Aorta (tissue), 5 donors: ENCODE results near the gene KIF26B. TPM values are rescaled to one million over a fixed set of nuclear protein-coding genes. Genes with fewer than 3 reads are reported as not detected.
A peak's percentile ranks its signal among the peaks of the same experiment; 100 is the strongest.
"Not testable (repeated sequence)": the region's sequence is repeated elsewhere in the genome, so short reads cannot be mapped to it uniquely, and the experiment has no call there.

Experiments used
- ATAC-seq: fragments of 200-7000 bp; cut with Tn5 transposase; one replicate; pipeline ENCODE4 v1.9.1; 2022; ENCODE audit warnings: moderate library complexity; ENCODE audit not compliant: low FRiP score
- DNase-seq, 2 donors: peaks; one replicate each; pipeline ENCODE4 v3.0.0-alpha.2; 2020
- H3K27ac ChIP-seq, 2 donors: one replicate each; pipeline ENCODE4 v1.5.1; 2013; ENCODE audit warnings: low read length in 2 of 2, mild to moderate bottlenecking in 2 of 2, moderate library complexity in 2 of 2, control low read depth in 1 of 2, inconsistent platforms in 1 of 2, low read depth in 1 of 2
- H3K27me3 ChIP-seq, 2 donors: one replicate each; pipeline ENCODE4 v1.6.1; 2013; ENCODE audit warnings: control low read depth in 1 of 2, low read length in 1 of 2, mild to moderate bottlenecking in 1 of 2, moderate library complexity in 1 of 2; ENCODE audit not compliant: insufficient read depth in 2 of 2, control insufficient read depth in 1 of 2
- H3K36me3 ChIP-seq, 2 donors: one replicate each; pipeline ENCODE4 v1.6.1; 2013; ENCODE audit warnings: control low read depth in 1 of 2, low read length in 1 of 2, mild to moderate bottlenecking in 1 of 2; ENCODE audit not compliant: insufficient read depth in 2 of 2, control insufficient read depth in 1 of 2
- H3K4me1 ChIP-seq, 2 donors: one replicate each; pipeline ENCODE4 v1.6.1; 2013; ENCODE audit warnings: low read length in 2 of 2, control low read depth in 1 of 2, mild to moderate bottlenecking in 1 of 2, moderate library complexity in 1 of 2; ENCODE audit not compliant: insufficient read depth in 2 of 2, control insufficient read depth in 1 of 2
- H3K4me3 ChIP-seq, 2 donors: one replicate each; pipeline ENCODE4 v1.5.1; 2013; ENCODE audit warnings: low read length in 2 of 2, control low read depth in 1 of 2, mild to moderate bottlenecking in 1 of 2
- H3K9me3 ChIP-seq: one replicate; pipeline ENCODE4 v1.6.1; 2013; ENCODE audit warnings: mild to moderate bottlenecking, low read length; ENCODE audit not compliant: control insufficient read depth
- WGBS, 2 donors: extraction: QIAGEN DNeasy Blood & Tissue Kit; methylation state at CpG; one replicate each; pipeline ENCODE4 v1.1.7; 2013; 5-methylcytosine and 5-hydroxymethylcytosine counted together
- intact Hi-C, 2 donors: fragments of 100-400 bp; cut with DNase I; formaldehyde crosslinking; loops; one replicate each; pipeline versions ENCODE4 v1.14.2 to v1.15.0; 2022
- polyA plus RNA-seq, 2 donors: library from polyadenylated mRNA; stranded (reverse); fragments of 200-250 nt; gene quantifications; one replicate each; pipeline ENCODE4 v1.2.3, GENCODE V29; 2013
- total RNA-seq, 2 donors: library from RNA; stranded (reverse); fragmentation: NEBNext Ultra II Directional; extraction: Animal tissue kit (Norgen Biotek cat#: 25700); gene quantifications; one replicate each; pipeline ENCODE4 v1.2.1, GENCODE V29; 2021
- donor health status: healthy with polysubstance abuse.
- donor health status: Bipolar disorder and iron deficiency.
- donor health status: DM: no; HTN: no; CAD: no.
- donor health status: DM: no; HTN: no; CAD: no.
- donor health status: DM: yes; HTN: yes; CAD: no.

The KIF26B gene
- total and polyA plus RNA-seq, 4 donors: under 0.01 to 0.58 (median 0.30) TPM

DNA sequence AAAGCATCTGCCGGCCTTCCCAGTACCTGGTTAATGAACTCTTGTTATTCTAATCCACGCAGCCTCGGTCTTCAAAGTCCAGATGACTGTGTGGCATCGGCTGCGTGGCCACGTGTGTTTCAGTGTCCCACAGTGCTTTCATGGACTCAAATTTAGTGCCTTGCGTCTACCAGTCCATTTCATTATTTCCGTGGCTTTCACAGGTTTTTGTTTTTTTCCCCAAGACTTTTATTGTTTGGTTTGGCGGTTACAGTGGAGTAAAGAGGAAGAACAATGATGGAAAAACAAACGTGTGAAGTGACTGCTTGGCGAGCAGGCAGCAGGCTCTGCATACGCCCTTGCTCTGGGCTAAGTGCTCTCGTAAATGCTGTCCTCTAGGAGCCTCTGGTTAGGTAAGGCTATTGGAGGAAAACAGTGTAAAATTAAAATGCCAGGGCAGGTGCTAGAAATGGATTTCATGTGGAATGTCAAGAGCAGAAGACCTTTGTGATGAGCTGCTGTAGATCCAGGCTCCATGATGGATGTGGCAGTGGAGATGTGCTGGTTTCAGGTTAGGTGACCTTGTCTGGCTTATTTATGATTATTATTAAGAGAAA lies 536.3 kb downstream of the KIF26B start:
- no peak overlapping the region for H3K27ac ChIP-seq
- no peaks in the 10 kb centered on the region for H3K36me3 ChIP-seq
- H3K27me3 ChIP-seq: no peaks in the 10 kb centered on the region
- H3K9me3 ChIP-seq: peaks cover 2% of the 10 kb centered on the region
- no peak for ATAC-seq
- no peak for DNase-seq
- WGBS, 2 donors: 10 to 22% methylated on average over 13 of the region's 13 CpGs
- intact Hi-C loops: no loop called here
- H3K4me1 ChIP-seq: no peaks in the 10 kb centered on the region
- H3K4me3 ChIP-seq: no peak overlapping the region

- WGBS, 2 donors: 88 to 91% methylated on average over 3 of the region's 3 CpGs
- Histone ChIP-seq H3K4me3 (no peak overlapping the region), H3K9me3 (peaks cover 2% of the 10 kb centered on the region), H3K27me3 (no peaks in the 10 kb centered on the region), H3K27ac (no peak overlapping the region), H3K36me3 (no peaks in the 10 kb centered on the region), H3K4me1 (no peaks in the 10 kb centered on the region)
- ATAC-seq: no peak
- DNase-seq: no peak
- intact Hi-C loops: no loop called here
Observed at GRCh38 chr1:245691897-245692296, 537.1 kb downstream of the KIF26B start.

GRCh38 chr1:245692318-245692717 lies 537.5 kb downstream of the KIF26B start:
- Histone ChIP-seq H3K36me3 (no peaks in the 10 kb centered on the region), H3K4me3 (no peak overlapping the region), H3K27ac (no peak overlapping the region), H3K4me1 (no peaks in the 10 kb centered on the region), H3K27me3 (no peaks in the 10 kb centered on the region), H3K9me3 (peaks cover 2% of the 10 kb centered on the region)
- WGBS, 2 donors: 97% methylated on average over 12 of the region's 12 CpGs
- intact Hi-C loops: no loop called here
- ATAC-seq: no peak
- DNase-seq: peak in 1 of 2 donors; percentile 36

GRCh38 chr1:245693116-245693793 lies 538.5 kb downstream of the KIF26B start:
- no peaks in the 10 kb centered on the region for H3K27me3 ChIP-seq
- no peak overlapping the region for H3K27ac ChIP-seq
- intact Hi-C loops: no loop called here
- H3K9me3 ChIP-seq: peaks cover 2% of the 10 kb centered on the region
- H3K36me3 ChIP-seq: no peaks in the 10 kb centered on the region
- no peaks in the 10 kb centered on the region for H3K4me1 ChIP-seq
- no peak for ATAC-seq
- no peak for DNase-seq
- 81 to 82% methylated on average over 8 of the region's 8 CpGs for WGBS, 2 donors
- H3K4me3 ChIP-seq: no peak overlapping the region

DNA sequence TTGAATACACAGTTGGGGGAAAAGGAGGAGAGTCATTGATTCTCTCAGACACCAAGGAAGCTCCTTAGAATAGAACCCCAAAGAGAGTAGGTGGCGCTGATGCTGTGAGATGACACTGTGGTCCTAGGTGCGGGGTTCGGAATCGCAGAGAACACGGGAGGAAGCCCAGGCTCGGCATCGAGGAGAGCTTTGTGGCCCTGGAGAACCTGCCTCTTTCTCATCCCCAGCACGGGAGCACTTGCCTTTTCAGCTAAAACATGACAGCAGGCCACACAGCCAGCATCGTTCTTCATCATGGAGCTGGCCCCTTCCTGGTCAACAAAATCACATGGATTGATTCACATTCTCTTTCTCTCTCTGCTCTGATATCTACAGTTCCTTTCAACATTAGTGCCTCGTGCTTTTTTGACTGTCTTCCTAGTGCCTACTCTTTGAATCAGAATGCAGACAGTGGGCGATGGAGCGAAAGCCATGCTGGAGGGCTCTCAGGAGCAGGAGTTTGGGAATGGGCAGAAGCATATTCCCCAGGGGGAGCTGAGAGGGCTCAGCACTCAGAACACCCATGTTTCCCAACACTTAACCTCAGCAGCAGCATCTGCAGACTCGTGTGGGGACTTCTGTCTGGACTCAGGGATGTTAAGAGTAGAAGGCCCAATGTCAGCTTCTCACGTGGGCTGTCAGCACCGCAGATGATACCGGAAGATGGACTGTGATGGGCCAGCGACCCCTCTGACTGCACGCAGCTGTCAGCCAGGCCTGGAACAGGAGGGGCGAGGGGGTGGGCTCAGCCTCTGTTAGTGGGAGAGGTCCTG lies 539.4 kb downstream of the KIF26B start:
- Histone ChIP-seq H3K27ac (no peak overlapping the region), H3K27me3 (no peaks in the 10 kb centered on the region), H3K36me3 (no peaks in the 10 kb centered on the region), H3K9me3 (peaks cover 2% of the 10 kb centered on the region), H3K4me3 (no peak overlapping the region), H3K4me1 (no peaks in the 10 kb centered on the region)
- DNase-seq (no peak), ATAC-seq (no peak)
- 90 to 91% methylated on average over 19 of the region's 19 CpGs for WGBS, 2 donors
- intact Hi-C loops: no loop called here

GRCh38 chr1:245694753-245695195 lies 540.0 kb downstream of the KIF26B start:
- intact Hi-C loops: no loop called here
- no peaks in the 10 kb centered on the region for H3K27me3 ChIP-seq
- H3K36me3 ChIP-seq: no peaks in the 10 kb centered on the region
- H3K4me1 ChIP-seq: no peaks in the 10 kb centered on the region
- DNase-seq: no peak
- peaks cover 2% of the 10 kb centered on the region for H3K9me3 ChIP-seq
- H3K27ac ChIP-seq: no peak overlapping the region
- H3K4me3 ChIP-seq: no peak overlapping the region
- WGBS, 2 donors: 70 to 72% methylated on average over 8 to 11 of the region's 11 CpGs
- ATAC-seq: no peak

- H3K4me1 ChIP-seq: no peaks in the 10 kb centered on the region
- H3K4me3 ChIP-seq: no peak overlapping the region
- peaks cover 2% of the 10 kb centered on the region for H3K9me3 ChIP-seq
- DNase-seq (no peak), ATAC-seq (no peak)
- intact Hi-C loops: no loop called here
- no peaks in the 10 kb centered on the region for H3K27me3 ChIP-seq
- no peaks in the 10 kb centered on the region for H3K36me3 ChIP-seq
- 83 to 84% methylated on average over 8 of the region's 8 CpGs for WGBS, 2 donors
- no peak overlapping the region for H3K27ac ChIP-seq
Observed at GRCh38 chr1:245695211-245695610, 540.4 kb downstream of the KIF26B start.

DNA sequence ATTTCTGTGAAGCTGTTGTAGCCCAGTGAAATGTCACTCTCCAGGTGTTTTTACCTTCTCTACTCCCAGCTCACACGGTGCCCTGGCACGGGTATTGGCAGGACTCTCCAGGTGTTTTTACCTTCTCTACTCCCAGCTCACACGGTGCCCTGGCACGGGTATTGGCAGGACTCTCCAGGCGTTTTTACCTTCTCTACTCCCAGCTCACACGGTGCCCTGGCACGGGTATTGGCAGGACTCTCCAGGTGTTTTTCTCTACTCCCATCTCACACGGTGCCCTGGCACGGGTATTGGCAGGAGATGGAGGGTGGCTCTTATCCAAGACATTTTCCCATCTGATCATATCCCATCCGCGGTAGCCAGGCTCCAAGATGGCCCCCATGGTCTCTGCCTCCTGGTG lies 540.9 kb downstream of the KIF26B start:
- intact Hi-C loops, H3K4me3 ChIP-seq, H3K9me3 ChIP-seq, H3K27ac ChIP-seq, H3K27me3 ChIP-seq, H3K4me1 ChIP-seq, ATAC-seq, H3K36me3 ChIP-seq, DNase-seq: not testable (repeated sequence)
- WGBS, 2 donors: 94 to 96% methylated on average over 8 of the region's 11 CpGs
